ENCODE results near the gene PPP2R5E. TPM values are rescaled to one million over a fixed set of nuclear protein-coding genes. Genes with fewer than 3 reads are reported as not detected.

PPP2R5E gene
- total RNA-seq, 4 donors from 2014 or later: 16.8 to 23.7 (median 20.4) TPM

DNA sequence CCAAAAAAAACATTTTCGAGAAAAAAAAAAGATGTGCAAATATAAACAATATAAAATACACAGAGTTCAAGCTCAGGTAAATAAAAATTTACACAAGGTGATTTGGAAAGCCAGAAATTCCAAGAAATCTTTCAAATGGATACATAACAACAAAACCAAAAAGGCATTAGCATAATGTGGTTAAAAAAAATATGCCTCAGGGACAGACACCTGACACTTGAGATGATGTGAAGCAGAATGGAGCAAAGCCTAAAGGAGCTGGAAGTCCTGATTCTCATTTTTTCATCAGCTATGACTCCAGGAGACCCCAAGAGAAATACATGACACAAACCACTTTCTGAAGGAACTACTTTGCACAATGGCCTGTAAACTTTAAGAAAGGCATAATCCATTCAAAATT, 98.6 kb downstream of the PPP2R5E start:
- Histone ChIP-seq H3K27ac (no peak overlapping the region), H3K27me3 (no peaks in the 10 kb centered on the region), H3K4me1 (no peaks in the 10 kb centered on the region), H3K4me3 (no peak overlapping the region), H3K36me3 (no peaks in the 10 kb centered on the region), H3K9me3 (no peaks in the 10 kb centered on the region)
- no peak for DNase-seq (ENCODE audit: low spot score in 2 of 2)
- WGBS: 92% methylated on average over 1 of the region's 1 CpG
- TF ChIP-seq, protein P1, sequence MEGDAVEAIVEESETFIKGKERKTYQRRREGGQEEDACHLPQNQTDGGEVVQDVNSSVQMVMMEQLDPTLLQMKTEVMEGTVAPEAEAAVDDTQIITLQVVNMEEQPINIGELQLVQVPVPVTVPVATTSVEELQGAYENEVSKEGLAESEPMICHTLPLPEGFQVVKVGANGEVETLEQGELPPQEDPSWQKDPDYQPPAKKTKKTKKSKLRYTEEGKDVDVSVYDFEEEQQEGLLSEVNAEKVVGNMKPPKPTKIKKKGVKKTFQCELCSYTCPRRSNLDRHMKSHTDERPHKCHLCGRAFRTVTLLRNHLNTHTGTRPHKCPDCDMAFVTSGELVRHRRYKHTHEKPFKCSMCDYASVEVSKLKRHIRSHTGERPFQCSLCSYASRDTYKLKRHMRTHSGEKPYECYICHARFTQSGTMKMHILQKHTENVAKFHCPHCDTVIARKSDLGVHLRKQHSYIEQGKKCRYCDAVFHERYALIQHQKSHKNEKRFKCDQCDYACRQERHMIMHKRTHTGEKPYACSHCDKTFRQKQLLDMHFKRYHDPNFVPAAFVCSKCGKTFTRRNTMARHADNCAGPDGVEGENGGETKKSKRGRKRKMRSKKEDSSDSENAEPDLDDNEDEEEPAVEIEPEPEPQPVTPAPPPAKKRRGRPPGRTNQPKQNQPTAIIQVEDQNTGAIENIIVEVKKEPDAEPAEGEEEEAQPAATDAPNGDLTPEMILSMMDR (IDR thresholded peaks at IDR 0.05): no peak
- no peak for TF ChIP-seq POLR2A (IDR thresholded peaks at IDR 0.05)
- TF ChIP-seq EP300 (IDR thresholded peaks at IDR 0.05): no peak
- TF ChIP-seq POLR2AphosphoS5 (IDR thresholded peaks at IDR 0.05): no peak

DNA sequence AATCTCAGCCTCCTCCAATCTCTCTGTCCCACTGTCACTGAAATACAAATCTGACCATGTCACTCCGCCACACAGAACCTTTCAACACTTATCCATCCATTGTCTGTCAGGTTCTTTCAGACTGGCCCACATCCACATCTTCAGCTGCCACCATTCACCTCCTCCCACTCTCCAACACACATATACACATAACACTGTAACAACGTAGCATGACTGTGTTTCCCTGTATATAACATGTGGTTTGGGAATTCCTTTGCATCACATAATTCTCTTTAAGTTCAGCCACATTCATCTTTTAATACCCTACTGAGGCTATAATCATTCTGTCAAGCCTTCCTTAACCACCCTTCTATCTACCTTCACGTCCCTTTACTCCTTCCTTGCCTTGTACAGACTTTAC, 99.2 kb downstream of the PPP2R5E start:
- Histone ChIP-seq H3K36me3 (no peaks in the 10 kb centered on the region), H3K4me1 (peaks cover under 1% of the 10 kb centered on the region), H3K27ac (no peak overlapping the region), H3K27me3 (no peaks in the 10 kb centered on the region), H3K4me3 (no peak overlapping the region), H3K9me3 (no peaks in the 10 kb centered on the region)
- DNase-seq (ENCODE audit: low spot score in 2 of 2): no peak
- WGBS: 93% methylated on average over 3 of the region's 3 CpGs
- TF ChIP-seq POLR2A (IDR thresholded peaks at IDR 0.05) (no peak), POLR2AphosphoS5 (IDR thresholded peaks at IDR 0.05) (no peak), EP300 (IDR thresholded peaks at IDR 0.05) (no peak)
- TF ChIP-seq, protein P1 (IDR thresholded peaks at IDR 0.05): no peak

GRCh38 chr14:63443361-63443760, 99.8 kb downstream of the PPP2R5E start:
- Histone ChIP-seq H3K27me3 (no peaks in the 10 kb centered on the region), H3K36me3 (no peaks in the 10 kb centered on the region), H3K9me3 (no peaks in the 10 kb centered on the region), H3K4me1 (peaks cover 6% of the 10 kb centered on the region), H3K27ac (no peak overlapping the region), H3K4me3 (no peak overlapping the region)
- 99% methylated on average over 3 of the region's 3 CpGs for WGBS
- no peak for TF ChIP-seq EP300 (IDR thresholded peaks at IDR 0.05)
- no peak for TF ChIP-seq POLR2A (IDR thresholded peaks at IDR 0.05)
- TF ChIP-seq, protein P1 (IDR thresholded peaks at IDR 0.05): no peak
- no peak for TF ChIP-seq POLR2AphosphoS5 (IDR thresholded peaks at IDR 0.05)
- no peak for DNase-seq (ENCODE audit: low spot score in 2 of 2)

DNA sequence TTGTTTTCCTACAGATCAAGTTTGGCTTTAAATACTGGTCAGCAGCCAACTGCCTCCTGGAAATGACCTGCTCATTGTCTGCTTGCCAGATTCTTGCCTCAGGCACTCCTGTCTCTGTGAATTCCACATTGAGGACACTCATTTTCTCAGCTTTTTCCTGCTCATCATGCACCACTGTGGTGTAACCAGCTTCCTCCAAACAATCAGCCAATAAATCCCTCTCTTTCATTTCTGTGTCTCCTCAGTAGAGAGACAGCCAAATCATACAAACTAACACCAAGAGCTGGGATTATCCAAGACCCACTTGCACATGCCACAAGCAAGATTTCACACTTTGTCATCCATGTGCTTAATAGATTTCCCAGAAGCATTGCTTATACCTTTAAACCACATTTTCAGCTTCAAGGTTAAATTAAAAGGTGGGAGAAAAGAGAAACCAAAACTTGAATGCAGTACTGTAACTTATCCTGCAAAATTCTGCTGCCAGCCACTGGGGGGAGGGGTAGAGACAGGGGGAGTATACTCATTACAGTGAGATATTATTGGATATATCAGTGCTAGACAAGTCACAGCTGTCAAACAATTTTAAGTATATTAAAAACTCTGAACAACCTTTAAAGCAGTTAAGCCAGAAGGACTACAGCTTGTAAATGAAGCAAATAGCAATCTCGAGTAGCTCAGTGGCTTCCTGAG, 105.0 kb downstream of the PPP2R5E start:
- peaks cover 45% of the 10 kb centered on the region for H3K4me1 ChIP-seq
- WGBS: 44% methylated on average over 1 of the region's 1 CpG
- H3K27ac ChIP-seq: peak overlapping the region; percentile 35
- TF ChIP-seq POLR2AphosphoS5 (IDR thresholded peaks at IDR 0.05) (peak in 1 of 3 donors; percentile 57), EP300 (IDR thresholded peaks at IDR 0.05) (no peak)
- H3K27me3 ChIP-seq: no peaks in the 10 kb centered on the region
- no peaks in the 10 kb centered on the region for H3K9me3 ChIP-seq
- peak in 1 of 2 donors; percentile 74 for DNase-seq (ENCODE audit: low spot score in 2 of 2)
- no peak overlapping the region for H3K4me3 ChIP-seq
- H3K36me3 ChIP-seq: no peaks in the 10 kb centered on the region

DNA sequence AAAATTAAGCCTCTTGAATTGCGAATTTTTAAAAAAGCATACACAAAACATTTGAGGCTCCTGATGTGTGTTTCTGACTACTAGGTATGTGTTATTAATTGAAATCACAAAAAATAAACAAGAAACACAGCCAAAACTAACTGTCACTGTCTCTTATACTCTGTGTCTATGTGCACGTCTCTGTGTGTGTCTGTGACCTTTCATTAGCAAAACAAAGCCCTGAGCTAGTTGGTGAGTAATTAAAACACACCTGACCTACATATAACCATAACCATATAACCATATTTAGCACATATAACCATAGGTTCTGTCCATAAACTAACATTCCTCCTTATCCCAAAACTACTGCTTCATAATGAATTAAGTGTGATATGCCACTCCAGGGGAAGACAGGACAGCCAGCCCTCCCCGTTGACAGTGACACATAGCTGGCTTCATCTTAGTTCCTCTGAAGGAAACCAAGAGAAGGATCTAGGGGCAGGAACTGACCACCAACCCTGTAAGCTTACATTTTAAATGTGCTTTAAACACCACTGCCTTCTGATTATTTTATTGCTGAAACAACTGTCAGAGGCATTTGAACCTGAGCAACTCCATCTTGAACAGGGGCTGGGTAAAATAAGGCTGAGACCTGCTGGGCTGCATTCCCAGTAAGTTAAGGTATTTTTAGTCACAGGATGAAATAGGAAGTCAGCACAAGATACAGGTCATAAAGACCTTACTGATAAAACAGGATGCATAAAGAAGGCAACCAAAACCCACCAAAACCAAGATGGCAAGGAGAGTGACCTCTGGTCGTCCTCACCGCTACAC, 106.7 kb downstream of the PPP2R5E start:
- DNase-seq (ENCODE audit: low spot score in 2 of 2): no peak
- TF ChIP-seq POLR2AphosphoS5 (IDR thresholded peaks at IDR 0.05) (no peak), EP300 (IDR thresholded peaks at IDR 0.05) (no peak), POLR2A (IDR thresholded peaks at IDR 0.05) (no peak)
- TF ChIP-seq, protein P1 (IDR thresholded peaks at IDR 0.05): no peak
- Histone ChIP-seq H3K36me3 (no peaks in the 10 kb centered on the region), H3K4me3 (no peak overlapping the region), H3K4me1 (peaks cover 45% of the 10 kb centered on the region), H3K27me3 (no peaks in the 10 kb centered on the region), H3K9me3 (no peaks in the 10 kb centered on the region), H3K27ac (peak overlapping the region; percentile 9)
- 73% methylated on average over 5 of the region's 5 CpGs for WGBS

Data from suprapubic skin (tissue), 4 donors.